ENCODE data around the gene NEURL2.

GRCh38 chr20:45850238-45850637 lies 40.8 kb downstream of the NEURL2 start:
- no peak for TF ChIP-seq POLR2AphosphoS5 (IDR thresholded peaks at IDR 0.05; ENCODE audit: low read depth, low read length)
- TF ChIP-seq TAF1 (IDR thresholded peaks at IDR 0.05; ENCODE audit: borderline replicate concordance, low read depth, low read length): no peak
- no peak for TF ChIP-seq POLR2A (IDR thresholded peaks at IDR 0.05; ENCODE audit: low read depth, low read length)

All from GM12892 (cell line).